ENCODE measurements around the gene IFT80. TPM values are rescaled to one million over a fixed set of nuclear protein-coding genes. Genes with fewer than 3 reads are reported as not detected.
A peak's percentile ranks its signal among the peaks of the same experiment; 100 is the strongest.

IFT80 gene
- total RNA-seq: 10 to 100 TPM; 19.5 to 57.5 (median 31.6) TPM

- TF ChIP-seq CTCF (IDR thresholded peaks at IDR 0.05) (peak in 1 of 5 experiments; percentile 42), EP300 (IDR thresholded peaks at IDR 0.05) (peak in 1 of 2 donors; percentile 80), POLR2A (IDR thresholded peaks at IDR 0.05) (peak in 1 of 2 donors; percentile 34)
- Histone ChIP-seq H3K36me3 (no peaks in the 10 kb centered on the region), H3K27ac (peak within 1 kb of the TSS; percentile 81 to 93 (median 90)), H3K27me3 (peaks cover 0 to 4% of the 10 kb centered on the region in 2 donors), H3K4me1 (peaks cover 0 to 34% (median 22%) of the 10 kb centered on the region in 4 donors), H3K9me3 (no peaks in the 10 kb centered on the region), H3K4me3 (peak within 1 kb of the TSS; percentile 61 to 75 (median 72))
- WGBS, 2 donors: 0 to 1% methylated on average over 63 of the region's 63 CpGs
- DNase-seq (ENCODE audit: low spot score in 2 of 2): peak; percentile 89 to 93
Measured at GRCh38 chr3:160399125-160400029, at the start of gene IFT80, which contains the start of gene SMC4. Gene IFT80, minus strand, starts transcription at chr3:160399225. Its CDS starts 14,625 bp downstream, at chr3:160384600. Gene SMC4, plus strand, starts transcription at chr3:160399650. Its CDS starts 1,177 bp downstream, at chr3:160400827.

- H3K4me3 ChIP-seq: no peak overlapping the region
- peaks cover 0 to 16% (median 0%) of the 10 kb centered on the region in 4 donors for H3K4me1 ChIP-seq
- H3K27me3 ChIP-seq: peaks cover 0 to 36% of the 10 kb centered on the region in 2 donors
- 61 to 65% methylated on average over 3 of the region's 3 CpGs for WGBS, 2 donors
- no peak for TF ChIP-seq POLR2A (IDR thresholded peaks at IDR 0.05)
- no peak for TF ChIP-seq CTCF (IDR thresholded peaks at IDR 0.05)
- TF ChIP-seq EP300 (IDR thresholded peaks at IDR 0.05): no peak
- H3K9me3 ChIP-seq: no peaks in the 10 kb centered on the region
- no peak overlapping the region for H3K27ac ChIP-seq
- no peak for DNase-seq (ENCODE audit: low spot score in 2 of 2)
- H3K36me3 ChIP-seq: no peaks in the 10 kb centered on the region
Measured at GRCh38 chr3:160447544-160447943, 48.5 kb upstream of the IFT80 start.

DNA sequence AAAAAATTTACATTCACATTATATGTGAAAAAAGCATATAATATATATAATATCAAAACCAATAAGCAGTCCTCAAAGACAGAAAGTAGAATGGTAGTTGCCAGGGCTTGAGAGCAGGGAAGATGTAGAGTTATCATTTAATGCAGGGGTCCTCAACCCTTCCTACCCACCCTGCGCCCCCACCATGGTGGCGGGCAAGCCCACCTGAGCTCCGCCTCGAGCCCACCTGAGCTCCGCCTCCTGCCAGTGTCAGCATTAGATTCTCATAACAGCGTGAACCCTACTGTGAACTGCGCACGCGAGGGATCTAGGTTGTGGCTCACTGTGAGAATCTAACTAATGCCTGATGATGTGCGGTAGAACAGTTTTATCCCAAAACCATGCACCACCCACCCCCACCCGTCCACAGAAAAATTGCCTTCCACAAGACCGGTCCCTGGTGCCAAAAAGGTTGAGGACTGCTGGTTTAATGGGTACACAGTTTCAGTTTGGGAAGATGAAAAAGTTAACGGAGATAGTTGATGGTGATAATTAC is 47.6 kb upstream of the IFT80 start:
- peaks cover 0 to 16% (median 0%) of the 10 kb centered on the region in 4 donors for H3K4me1 ChIP-seq
- H3K27me3 ChIP-seq: peaks cover 0 to 36% of the 10 kb centered on the region in 2 donors
- DNase-seq (ENCODE audit: low spot score in 2 of 2): no peak
- H3K27ac ChIP-seq: no peak overlapping the region
- 93 to 96% methylated on average over 13 of the region's 13 CpGs for WGBS, 2 donors
- TF ChIP-seq CTCF (IDR thresholded peaks at IDR 0.05) (no peak), POLR2A (IDR thresholded peaks at IDR 0.05) (no peak), EP300 (IDR thresholded peaks at IDR 0.05) (no peak)
- no peaks in the 10 kb centered on the region for H3K9me3 ChIP-seq
- no peak overlapping the region for H3K4me3 ChIP-seq
- no peaks in the 10 kb centered on the region for H3K36me3 ChIP-seq

- no peak for DNase-seq (ENCODE audit: low spot score in 2 of 2)
- WGBS, 2 donors: 93 to 100% methylated on average over 1 of the region's 1 CpG
- no peak overlapping the region for H3K4me3 ChIP-seq
- H3K9me3 ChIP-seq: no peaks in the 10 kb centered on the region
- no peaks in the 10 kb centered on the region for H3K36me3 ChIP-seq
- peaks cover 0 to 16% (median 0%) of the 10 kb centered on the region in 4 donors for H3K4me1 ChIP-seq
- TF ChIP-seq EP300 (IDR thresholded peaks at IDR 0.05): no peak
- no peak for TF ChIP-seq CTCF (IDR thresholded peaks at IDR 0.05)
- TF ChIP-seq POLR2A (IDR thresholded peaks at IDR 0.05): no peak
- no peak overlapping the region for H3K27ac ChIP-seq
- peaks cover 0 to 36% of the 10 kb centered on the region in 2 donors for H3K27me3 ChIP-seq
Measured at GRCh38 chr3:160445854-160446253, 46.8 kb upstream of the IFT80 start.

DNA sequence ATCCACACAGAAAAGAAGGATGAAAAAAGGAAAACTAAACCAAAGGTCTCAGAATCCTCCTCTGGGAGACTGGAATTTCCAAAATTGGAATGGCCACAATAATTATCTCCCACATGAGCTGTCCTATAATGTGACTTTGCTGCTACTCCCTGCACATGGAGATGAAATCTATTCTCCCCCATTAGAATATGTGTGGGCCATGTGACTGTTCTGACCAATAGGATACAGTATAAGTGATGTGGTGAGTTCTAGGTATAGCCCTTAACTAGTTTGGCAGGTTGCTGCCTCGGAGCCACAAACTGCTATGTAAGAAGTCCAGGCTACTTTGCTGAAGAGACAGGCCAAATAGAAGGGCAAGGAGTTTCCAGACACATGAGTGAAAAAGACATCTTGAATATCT is 45.4 kb upstream of the IFT80 start:
- no peak for TF ChIP-seq EP300 (IDR thresholded peaks at IDR 0.05)
- TF ChIP-seq POLR2A (IDR thresholded peaks at IDR 0.05): no peak
- no peak for TF ChIP-seq CTCF (IDR thresholded peaks at IDR 0.05)
- Histone ChIP-seq H3K4me3 (no peak overlapping the region), H3K27me3 (peaks cover 0 to 22% of the 10 kb centered on the region in 2 donors), H3K36me3 (no peaks in the 10 kb centered on the region), H3K9me3 (no peaks in the 10 kb centered on the region), H3K27ac (no peak overlapping the region), H3K4me1 (peaks cover 0 to 6% (median 0%) of the 10 kb centered on the region in 4 donors)
- 86 to 95% methylated on average over 1 of the region's 1 CpG for whole genome bisulfite sequencing, 2 donors
- no peak for DNase-seq (ENCODE audit: low spot score in 2 of 2)
